ENCODE results near the gene KDM5C. TPM values are rescaled to one million over a fixed set of nuclear protein-coding genes. Genes with fewer than 3 reads are reported as not detected.

Gene KDM5C
- total and polyA plus RNA-seq, 2 experiments from 2014 or later = 74.5 to 144 TPM

DNA sequence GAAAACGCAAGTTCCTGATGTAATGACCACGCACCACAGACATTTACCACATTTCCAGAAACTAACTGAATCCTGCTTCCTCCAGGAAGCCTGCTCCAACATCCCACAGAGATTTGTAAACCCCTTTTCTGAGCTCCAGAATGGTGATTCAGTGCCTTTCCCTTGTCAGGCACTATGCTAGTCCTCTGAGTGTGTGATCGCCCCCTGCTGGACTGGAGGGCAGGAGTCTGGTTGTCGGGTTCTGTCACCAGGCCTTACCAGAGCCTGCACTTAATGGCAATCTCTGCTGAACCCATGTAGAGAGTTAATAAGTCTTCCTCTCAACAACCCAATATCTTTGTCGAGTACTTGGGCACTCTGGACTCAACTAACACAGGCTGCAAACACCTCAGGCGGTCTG, 14.5 kb upstream of the KDM5C start:
- no peak overlapping the region for H3K27ac ChIP-seq
- no peaks in the 10 kb centered on the region for H3K79me2 ChIP-seq
- H3K4me1 ChIP-seq (ENCODE audit: insufficient read depth) = no peaks in the 10 kb centered on the region
- no peaks in the 10 kb centered on the region for H3K9me2 ChIP-seq (replicated peaks; ENCODE audit: insufficient read depth)
- H3K4me2 ChIP-seq = no peak overlapping the region
- 84% methylated on average over 6 of the region's 6 CpGs for WGBS (ENCODE audit: low lambda C conversion rate, missing lambda C conversion rate)
- no peak overlapping the region for H2AFZ ChIP-seq
- no peak for DNase-seq (ENCODE audit: low spot score)
- H4K20me1 ChIP-seq (ENCODE audit: insufficient read depth, poor library complexity, severe bottlenecking) = no peaks in the 10 kb centered on the region
- H3K36me3 ChIP-seq (replicated peaks; ENCODE audit: insufficient read depth, low read depth) = no peaks in the 10 kb centered on the region
- H3K9me3 ChIP-seq (ENCODE audit: low read depth) = no peaks in the 10 kb centered on the region
- no peaks in the 10 kb centered on the region for H3K27me3 ChIP-seq
- no peak overlapping the region for H3K4me3 ChIP-seq
- TF ChIP-seq EZH2 (IDR thresholded peaks at IDR 0.05; ENCODE audit: borderline replicate concordance) = no peak
- TF ChIP-seq, protein P1, sequence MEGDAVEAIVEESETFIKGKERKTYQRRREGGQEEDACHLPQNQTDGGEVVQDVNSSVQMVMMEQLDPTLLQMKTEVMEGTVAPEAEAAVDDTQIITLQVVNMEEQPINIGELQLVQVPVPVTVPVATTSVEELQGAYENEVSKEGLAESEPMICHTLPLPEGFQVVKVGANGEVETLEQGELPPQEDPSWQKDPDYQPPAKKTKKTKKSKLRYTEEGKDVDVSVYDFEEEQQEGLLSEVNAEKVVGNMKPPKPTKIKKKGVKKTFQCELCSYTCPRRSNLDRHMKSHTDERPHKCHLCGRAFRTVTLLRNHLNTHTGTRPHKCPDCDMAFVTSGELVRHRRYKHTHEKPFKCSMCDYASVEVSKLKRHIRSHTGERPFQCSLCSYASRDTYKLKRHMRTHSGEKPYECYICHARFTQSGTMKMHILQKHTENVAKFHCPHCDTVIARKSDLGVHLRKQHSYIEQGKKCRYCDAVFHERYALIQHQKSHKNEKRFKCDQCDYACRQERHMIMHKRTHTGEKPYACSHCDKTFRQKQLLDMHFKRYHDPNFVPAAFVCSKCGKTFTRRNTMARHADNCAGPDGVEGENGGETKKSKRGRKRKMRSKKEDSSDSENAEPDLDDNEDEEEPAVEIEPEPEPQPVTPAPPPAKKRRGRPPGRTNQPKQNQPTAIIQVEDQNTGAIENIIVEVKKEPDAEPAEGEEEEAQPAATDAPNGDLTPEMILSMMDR (IDR thresholded peaks at IDR 0.05; ENCODE audit: poor library complexity) = no peak
- no peak for TF ChIP-seq EZH2phosphoT487 (IDR thresholded peaks at IDR 0.05; ENCODE audit: low read depth, severe bottlenecking, unreplicated experiment)

DNA sequence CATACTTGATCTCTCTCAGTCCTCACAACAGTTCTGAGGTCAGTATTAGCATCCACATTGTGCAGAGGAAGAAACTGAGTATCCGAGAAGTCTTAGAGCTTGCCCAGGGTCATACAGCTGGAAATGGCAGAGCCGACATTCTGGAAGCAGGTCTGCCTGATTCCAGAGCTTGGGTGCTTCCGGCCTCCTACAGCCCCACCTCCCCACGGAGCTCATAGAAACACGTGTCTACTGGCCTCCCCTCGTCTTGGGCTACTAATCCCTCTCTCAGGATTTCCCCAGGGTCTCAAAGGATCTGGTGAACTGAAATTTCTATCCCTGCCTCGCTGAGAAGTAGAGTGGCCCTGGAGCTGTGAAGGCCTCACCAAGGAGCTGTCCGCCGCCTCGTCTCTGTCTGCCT, 12.0 kb upstream of the KDM5C start:
- TF ChIP-seq EZH2phosphoT487 (IDR thresholded peaks at IDR 0.05; ENCODE audit: low read depth, severe bottlenecking, unreplicated experiment) = no peak
- TF ChIP-seq EZH2 (IDR thresholded peaks at IDR 0.05; ENCODE audit: borderline replicate concordance) = no peak
- TF ChIP-seq, protein P1 (IDR thresholded peaks at IDR 0.05; ENCODE audit: poor library complexity) = no peak

DNA sequence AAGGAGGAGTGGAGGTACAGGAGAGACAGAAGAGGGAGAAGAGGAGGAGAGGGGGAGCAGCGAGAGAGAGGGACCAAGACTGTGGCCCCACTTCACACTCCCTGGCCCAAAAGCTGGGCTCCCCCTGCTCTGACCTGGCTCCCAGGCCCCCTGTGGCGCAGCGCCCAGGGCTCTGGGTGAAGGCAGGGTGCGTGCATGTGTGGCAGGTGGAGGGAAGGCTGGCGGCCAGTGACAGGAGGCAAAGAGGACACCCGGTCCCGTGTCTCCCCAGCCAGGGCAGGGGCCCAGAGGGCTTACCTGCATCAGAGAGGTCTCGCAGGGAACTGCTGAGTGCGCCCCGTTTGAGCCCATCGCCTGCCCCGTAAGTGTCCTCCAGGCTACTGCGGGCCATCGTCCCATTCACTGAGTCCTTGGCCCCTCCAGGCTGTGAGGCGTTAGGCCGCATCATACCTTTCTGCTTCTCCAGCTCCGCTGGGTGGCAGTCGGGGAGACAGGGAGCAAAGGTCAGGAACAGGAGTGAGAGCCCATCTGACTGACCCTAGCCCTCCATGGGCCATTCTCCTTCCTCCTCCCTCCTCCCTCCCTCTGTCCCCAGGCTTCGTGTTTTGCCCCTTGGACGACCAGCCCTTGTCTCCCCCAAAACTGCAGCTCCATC, 11.1 kb upstream of the KDM5C start:
- no peak for DNase-seq (ENCODE audit: low spot score)
- TF ChIP-seq EZH2 (IDR thresholded peaks at IDR 0.05; ENCODE audit: borderline replicate concordance) = no peak
- TF ChIP-seq EZH2phosphoT487 (IDR thresholded peaks at IDR 0.05; ENCODE audit: low read depth, severe bottlenecking, unreplicated experiment) = no peak
- TF ChIP-seq, protein P1 (IDR thresholded peaks at IDR 0.05; ENCODE audit: poor library complexity) = no peak
- Histone ChIP-seq H3K4me2 (no peak overlapping the region), H3K9me3 (ENCODE audit: low read depth) (no peaks in the 10 kb centered on the region), H2AFZ (no peak overlapping the region), H3K4me1 (ENCODE audit: insufficient read depth) (no peaks in the 10 kb centered on the region), H3K27me3 (no peaks in the 10 kb centered on the region), H3K79me2 (no peaks in the 10 kb centered on the region), H3K27ac (no peak overlapping the region), H3K9me2 (replicated peaks; ENCODE audit: insufficient read depth) (no peaks in the 10 kb centered on the region), H3K4me3 (no peak overlapping the region), H4K20me1 (ENCODE audit: insufficient read depth, poor library complexity, severe bottlenecking) (no peaks in the 10 kb centered on the region), H3K36me3 (replicated peaks; ENCODE audit: insufficient read depth, low read depth) (no peaks in the 10 kb centered on the region)
- WGBS (ENCODE audit: low lambda C conversion rate, missing lambda C conversion rate) = 83% methylated on average over 19 of the region's 20 CpGs

More for the DNA sequence above, 12.0 kb upstream of the KDM5C start:
- H2AFZ ChIP-seq = no peak overlapping the region
- no peaks in the 10 kb centered on the region for H4K20me1 ChIP-seq (ENCODE audit: insufficient read depth, poor library complexity, severe bottlenecking)
- H3K9me3 ChIP-seq (ENCODE audit: low read depth) = no peaks in the 10 kb centered on the region
- H3K4me3 ChIP-seq = no peak overlapping the region
- H3K27me3 ChIP-seq = no peaks in the 10 kb centered on the region
- no peaks in the 10 kb centered on the region for H3K4me1 ChIP-seq (ENCODE audit: insufficient read depth)
- H3K36me3 ChIP-seq (replicated peaks; ENCODE audit: insufficient read depth, low read depth) = no peaks in the 10 kb centered on the region
- no peak overlapping the region for H3K4me2 ChIP-seq
- DNase-seq (ENCODE audit: low spot score) = no peak
- WGBS (ENCODE audit: low lambda C conversion rate, missing lambda C conversion rate) = 77% methylated on average over 10 of the region's 10 CpGs
- no peak overlapping the region for H3K27ac ChIP-seq
- H3K9me2 ChIP-seq (replicated peaks; ENCODE audit: insufficient read depth) = no peaks in the 10 kb centered on the region
- no peaks in the 10 kb centered on the region for H3K79me2 ChIP-seq
